DND-41 (cell line): ENCODE results near the gene F11.
"Not testable (repeated sequence)": the region's sequence is repeated elsewhere in the genome, so short reads cannot be mapped to it uniquely, and the experiment has no call there.

Source experiments
- ATAC-seq: fragments of 200-7000 bp; cut with Tn5 transposase; 3 replicates; pipeline ENCODE4 v1.9.1; 2021; ENCODE audit warnings: low read depth; ENCODE audit not compliant: insufficient read depth
- DNase-seq: peaks from one replicate; pipeline ENCODE4 v3.0.0-alpha.2; 2020
- H2AFZ ChIP-seq: 2 replicates; pipeline ENCODE4 v1.6.0; 2012; ENCODE audit warnings: low read depth, low read length
- H3K27ac ChIP-seq: 2 replicates; pipeline ENCODE4 v1.5.1; 2012; ENCODE audit warnings: low read length, inconsistent platforms
- H3K27me3 ChIP-seq: fragments of 200-600 bp; sonication (generic); 2 replicates; pipeline ENCODE4 v1.6.0; 2012; ENCODE audit warnings: low read length, mild to moderate bottlenecking, inconsistent platforms; ENCODE audit not compliant: insufficient read depth, poor library complexity
- H3K36me3 ChIP-seq: 2 replicates; pipeline ENCODE4 v1.5.1; 2012; ENCODE audit warnings: low read length, inconsistent platforms; ENCODE audit not compliant: insufficient read depth
- H3K4me1 ChIP-seq: 2 replicates; pipeline ENCODE4 v1.5.1; 2012; ENCODE audit warnings: mild to moderate bottlenecking, low read length; ENCODE audit not compliant: insufficient read depth
- H3K4me2 ChIP-seq: 2 replicates; pipeline ENCODE4 v1.6.0; 2012; ENCODE audit warnings: mild to moderate bottlenecking, moderate library complexity, low read length, inconsistent platforms; ENCODE audit not compliant: insufficient read depth
- H3K4me3 ChIP-seq, 2 experiments: fragments of 200-600 bp in 1 of 2; shearing (Covaris generic) in 1 of 2; 2 replicates each; pipeline ENCODE4 v1.5.1; 2012 to 2016; ENCODE audit warnings: inconsistent platforms in 2 of 2, low read length in 2 of 2, mild to moderate bottlenecking in 2 of 2, low read depth in 1 of 2, moderate library complexity in 1 of 2
- H3K79me2 ChIP-seq: 2 replicates; pipeline ENCODE4 v1.6.0; 2012; ENCODE audit warnings: low read length, inconsistent platforms; ENCODE audit not compliant: insufficient read depth
- H3K9ac ChIP-seq: 2 replicates; pipeline ENCODE4 v1.6.0; 2012; ENCODE audit warnings: low read depth, mild to moderate bottlenecking, inconsistent platforms, low read length, moderate library complexity
- H3K9me3 ChIP-seq: 2 replicates; pipeline ENCODE4 v1.5.1; 2012; ENCODE audit warnings: low read length, moderate library complexity, mild to moderate bottlenecking, inconsistent platforms; ENCODE audit not compliant: insufficient read depth, severe bottlenecking
- H4K20me1 ChIP-seq: 2 replicates; pipeline ENCODE4 v1.6.0; 2012; ENCODE audit warnings: low read length; ENCODE audit not compliant: insufficient read depth
- CTCF ChIP-seq: IDR thresholded peaks from 2 replicates; pipeline ENCODE4 v1.5.1; 2012; ENCODE audit warnings: borderline replicate concordance, low read length, moderate library complexity, mild to moderate bottlenecking; ENCODE audit not compliant: poor library complexity, severe bottlenecking; ENCODE audit errors: extremely low read depth
- EZH2 ChIP-seq: IDR thresholded peaks from 3 replicates; pipeline ENCODE4 v1.6.1; 2012; ENCODE audit warnings: borderline replicate concordance, low read depth, mild to moderate bottlenecking, moderate library complexity, low read length, inconsistent platforms; ENCODE audit not compliant: severe bottlenecking

The F11 gene

GRCh38 chr4:186307497-186307896 is 41.5 kb downstream of the F11 start:
- H3K4me2 ChIP-seq = no peak overlapping the region
- H3K36me3 ChIP-seq = no peaks in the 10 kb centered on the region
- TF ChIP-seq CTCF (no peak), EZH2 (no peak)
- H3K27me3 ChIP-seq = no peaks in the 10 kb centered on the region
- H3K79me2 ChIP-seq = no peaks in the 10 kb centered on the region
- H3K4me1 ChIP-seq = no peaks in the 10 kb centered on the region
- H3K9me3 ChIP-seq = no peaks in the 10 kb centered on the region
- H3K9ac ChIP-seq = no peak overlapping the region
- no peaks in the 10 kb centered on the region for H4K20me1 ChIP-seq
- H3K4me3 ChIP-seq = no peak overlapping the region
- no peak for DNase-seq
- no peak overlapping the region for H3K27ac ChIP-seq
- ATAC-seq = no peak
- no peak overlapping the region for H2AFZ ChIP-seq

GRCh38 chr4:186307916-186308315 is 41.9 kb downstream of the F11 start:
- Histone ChIP-seq H2AFZ (no peak overlapping the region), H3K79me2 (no peaks in the 10 kb centered on the region), H3K27ac (no peak overlapping the region), H3K4me2 (no peak overlapping the region), H3K27me3 (no peaks in the 10 kb centered on the region), H3K4me3 (no peak overlapping the region), H3K36me3 (no peaks in the 10 kb centered on the region), H3K4me1 (no peaks in the 10 kb centered on the region), H3K9me3 (no peaks in the 10 kb centered on the region), H3K9ac (no peak overlapping the region), H4K20me1 (no peaks in the 10 kb centered on the region)
- TF ChIP-seq CTCF (no peak), EZH2 (no peak)
- no peak for DNase-seq
- ATAC-seq = no peak

- no peak overlapping the region for H3K4me3 ChIP-seq
- no peak overlapping the region for H2AFZ ChIP-seq
- no peak overlapping the region for H3K4me2 ChIP-seq
- no peaks in the 10 kb centered on the region for H3K27me3 ChIP-seq
- H3K4me1 ChIP-seq = no peaks in the 10 kb centered on the region
- H3K36me3 ChIP-seq = no peaks in the 10 kb centered on the region
- no peaks in the 10 kb centered on the region for H4K20me1 ChIP-seq
- H3K9ac ChIP-seq = no peak overlapping the region
- no peaks in the 10 kb centered on the region for H3K9me3 ChIP-seq
- no peak for ATAC-seq
- TF ChIP-seq EZH2 (no peak), CTCF (no peak)
- H3K79me2 ChIP-seq = no peaks in the 10 kb centered on the region
- DNase-seq = no peak
- no peak overlapping the region for H3K27ac ChIP-seq
Observed at GRCh38 chr4:186318481-186318880, 52.5 kb downstream of the F11 start.

- not testable (repeated sequence) for ATAC-seq, H3K9ac ChIP-seq, H2AFZ ChIP-seq, H3K36me3 ChIP-seq, H3K9me3 ChIP-seq, H3K79me2 ChIP-seq, H3K27ac ChIP-seq, H3K4me1 ChIP-seq, H3K4me2 ChIP-seq, H3K27me3 ChIP-seq, H4K20me1 ChIP-seq, H3K4me3 ChIP-seq, DNase-seq
Observed at GRCh38 chr4:186324660-186325059, 58.7 kb downstream of the F11 start.
